KOPT-K1 (cell line): Measurements from ENCODE around the gene NOTCH3.

ENCODE experiments used
- H3K27ac ChIP-seq: fragments of 200-600 bp; sonication (generic); 2 replicates; pipeline ENCODE4 v1.5.1; 2016; ENCODE audit warnings: antibody characterized with exemption, mild to moderate bottlenecking, low read depth, low read length; ENCODE audit not compliant: poor library complexity, severe bottlenecking
- H3K36me3 ChIP-seq: fragments of 200-600 bp; sonication (generic); 2 replicates; pipeline ENCODE4 v1.5.1; 2017; ENCODE audit warnings: antibody characterized with exemption, mild to moderate bottlenecking, low read length, moderate library complexity; ENCODE audit not compliant: insufficient read depth
- H3K9me3 ChIP-seq: fragments of 200-600 bp; sonication (generic); 2 replicates; pipeline ENCODE4 v1.5.1; 2017; ENCODE audit warnings: antibody characterized with exemption, low read length, mild to moderate bottlenecking; ENCODE audit not compliant: insufficient read depth, poor library complexity, severe bottlenecking

NOTCH3 gene

DNA sequence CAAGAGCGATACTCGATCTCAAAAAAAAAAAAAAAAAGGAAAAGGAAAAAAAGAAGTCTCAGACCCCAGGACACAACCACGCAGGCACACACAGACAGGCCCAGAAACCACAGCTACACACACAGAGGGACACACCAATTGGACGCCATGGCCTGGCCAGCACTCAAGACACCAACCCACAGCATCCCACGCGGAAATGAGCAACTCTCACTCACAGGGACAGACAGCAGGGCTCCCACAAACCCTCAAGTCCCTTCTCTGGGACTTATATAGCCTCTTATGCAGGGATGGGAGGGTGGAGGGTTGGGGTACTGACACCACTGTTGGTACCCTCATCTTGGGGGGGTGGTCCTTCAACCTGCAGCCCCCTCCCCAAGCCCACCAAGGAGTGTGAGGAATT lies 5.9 kb downstream of the NOTCH3 start:
- Histone ChIP-seq H3K9me3 (no peaks in the 10 kb centered on the region), H3K36me3 (peaks cover 13% of the 10 kb centered on the region), H3K27ac (no peak overlapping the region)

- Histone ChIP-seq H3K9me3 (no peaks in the 10 kb centered on the region), H3K36me3 (peaks cover 22% of the 10 kb centered on the region)
Measured at GRCh38 chr19:15191982-15192381, 8.8 kb downstream of the NOTCH3 start.

GRCh38 chr19:15191514-15191913 lies 9.3 kb downstream of the NOTCH3 start:
- H3K36me3 ChIP-seq, result peaks cover 26% of the 10 kb centered on the region
- no peak overlapping the region for H3K27ac ChIP-seq
- no peaks in the 10 kb centered on the region for H3K9me3 ChIP-seq

More at GRCh38 chr19:15191982-15192381, 8.8 kb downstream of the NOTCH3 start:
- H3K27ac ChIP-seq, result no peak overlapping the region

DNA sequence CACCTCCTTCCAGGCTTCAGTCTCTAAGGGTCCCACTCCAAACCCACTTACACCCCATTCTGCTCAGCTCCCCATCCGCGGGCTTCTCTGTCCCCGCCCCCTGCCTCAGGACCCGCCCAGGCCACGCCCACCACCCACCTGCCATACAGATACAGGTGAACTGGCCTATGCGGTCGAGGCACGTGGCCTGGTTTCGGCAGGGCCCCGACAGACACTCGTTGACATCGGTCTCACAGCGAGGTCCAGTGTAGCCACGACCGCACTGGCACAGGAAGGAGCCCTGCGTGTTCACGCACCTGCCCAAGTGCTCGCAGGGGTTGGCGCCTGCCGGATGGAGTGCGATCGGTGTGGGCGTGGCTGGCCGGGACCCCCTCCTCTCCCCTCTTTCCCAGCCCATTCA lies 11.9 kb downstream of the NOTCH3 start:
- no peaks in the 10 kb centered on the region for H3K9me3 ChIP-seq
- H3K36me3 ChIP-seq, result peaks cover 27% of the 10 kb centered on the region
- no peak overlapping the region for H3K27ac ChIP-seq

GRCh38 chr19:15187026-15188007 lies 13.5 kb downstream of the NOTCH3 start:
- Histone ChIP-seq H3K36me3 (peaks cover 27% of the 10 kb centered on the region), H3K27ac (no peak overlapping the region), H3K9me3 (no peaks in the 10 kb centered on the region)

GRCh38 chr19:15185188-15185587 lies 15.6 kb downstream of the NOTCH3 start:
- H3K36me3 ChIP-seq, result peaks cover 19% of the 10 kb centered on the region

DNA sequence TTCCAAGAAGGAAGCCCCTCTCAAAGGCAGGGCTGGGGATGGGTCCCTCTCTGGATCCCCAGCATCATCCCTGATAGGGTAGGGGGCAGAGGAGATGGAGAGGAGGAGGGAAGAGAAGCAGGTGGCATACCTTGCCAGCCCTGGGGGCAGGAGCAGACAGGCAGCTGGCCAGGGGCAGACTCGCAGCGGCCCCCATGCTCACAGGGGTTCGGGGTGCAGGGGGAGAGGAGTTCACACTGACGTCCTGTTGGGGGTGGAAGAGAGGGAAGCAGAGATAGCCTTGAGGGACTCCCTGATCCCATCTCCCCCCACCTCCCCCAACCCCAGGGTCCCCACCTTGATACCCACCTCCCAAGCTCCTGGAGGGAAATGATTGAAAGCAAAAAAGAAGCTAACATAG lies 16.0 kb downstream of the NOTCH3 start:
- Histone ChIP-seq H3K9me3 (no peaks in the 10 kb centered on the region), H3K27ac (no peak overlapping the region), H3K36me3 (peaks cover 19% of the 10 kb centered on the region)

More at GRCh38 chr19:15185188-15185587, 15.6 kb downstream of the NOTCH3 start:
- H3K9me3 ChIP-seq, result no peaks in the 10 kb centered on the region
- no peak overlapping the region for H3K27ac ChIP-seq

DNA sequence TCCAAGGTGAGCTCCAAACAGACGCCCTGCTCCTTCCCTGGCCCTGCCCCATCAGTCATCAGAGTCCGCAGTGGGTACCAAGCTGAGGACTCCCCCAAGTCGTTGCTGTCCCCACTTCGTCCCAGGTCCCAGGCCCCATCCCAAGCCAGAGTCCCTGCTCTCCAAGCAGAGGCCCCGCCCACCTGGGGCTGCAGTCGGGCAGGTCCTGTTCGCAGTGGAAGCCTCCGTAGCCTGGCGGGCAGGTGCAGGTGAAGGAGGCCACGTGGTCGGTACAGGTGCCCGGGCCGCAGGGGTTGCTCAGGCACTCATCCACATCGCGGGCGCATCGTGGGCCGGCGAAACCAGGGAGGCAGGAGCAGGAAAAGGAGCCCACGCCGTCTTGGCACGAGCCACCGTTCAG lies 19.4 kb downstream of the NOTCH3 start:
- Histone ChIP-seq H3K27ac (no peak overlapping the region), H3K36me3 (peaks cover 8% of the 10 kb centered on the region), H3K9me3 (no peaks in the 10 kb centered on the region)

- Histone ChIP-seq H3K27ac (no peak overlapping the region), H3K9me3 (no peaks in the 10 kb centered on the region), H3K36me3 (peaks cover 8% of the 10 kb centered on the region)
Measured at GRCh38 chr19:15180451-15181390, 20.1 kb downstream of the NOTCH3 start.

DNA sequence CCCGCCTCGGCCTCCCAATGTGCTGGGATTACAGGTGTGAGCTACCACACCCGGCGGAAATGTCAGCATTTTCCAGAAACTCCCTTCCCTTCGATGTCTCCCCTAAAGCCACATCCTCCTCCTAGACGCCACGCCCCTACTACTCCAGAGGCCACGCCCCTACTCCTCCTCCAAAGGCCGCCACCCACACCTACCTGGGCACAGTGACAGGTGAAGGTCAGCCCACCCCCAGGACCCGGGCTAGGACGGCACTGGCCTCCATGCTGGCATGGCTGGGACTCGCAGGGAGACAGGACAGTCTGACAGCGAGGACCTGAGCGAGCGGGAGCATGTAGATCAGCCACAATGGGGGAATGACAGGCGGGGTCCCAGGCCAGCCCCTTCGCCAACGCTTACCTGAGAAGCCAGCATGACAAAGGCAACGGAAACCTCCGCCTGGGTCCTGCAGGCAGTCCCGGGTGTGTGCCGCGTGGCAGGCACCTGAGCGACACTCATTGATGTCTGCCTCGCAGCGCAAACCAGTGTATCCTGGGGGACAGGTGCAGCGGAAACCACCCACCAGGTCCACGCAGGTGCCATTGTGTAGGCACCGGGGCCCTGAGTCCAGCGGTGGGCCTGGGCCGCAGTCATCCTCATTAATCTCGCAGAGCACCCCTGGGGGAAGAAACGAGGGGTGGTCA lies 22.0 kb downstream of the NOTCH3 start:
- Histone ChIP-seq H3K9me3 (no peaks in the 10 kb centered on the region), H3K27ac (no peak overlapping the region), H3K36me3 (peaks cover 8% of the 10 kb centered on the region)

- Histone ChIP-seq H3K27ac (no peak overlapping the region), H3K36me3 (peaks cover 8% of the 10 kb centered on the region; the same call in 1 of the 2 replicates), H3K9me3 (no peaks in the 10 kb centered on the region)
Measured at GRCh38 chr19:15177269-15178116, 23.3 kb downstream of the NOTCH3 start.

DNA sequence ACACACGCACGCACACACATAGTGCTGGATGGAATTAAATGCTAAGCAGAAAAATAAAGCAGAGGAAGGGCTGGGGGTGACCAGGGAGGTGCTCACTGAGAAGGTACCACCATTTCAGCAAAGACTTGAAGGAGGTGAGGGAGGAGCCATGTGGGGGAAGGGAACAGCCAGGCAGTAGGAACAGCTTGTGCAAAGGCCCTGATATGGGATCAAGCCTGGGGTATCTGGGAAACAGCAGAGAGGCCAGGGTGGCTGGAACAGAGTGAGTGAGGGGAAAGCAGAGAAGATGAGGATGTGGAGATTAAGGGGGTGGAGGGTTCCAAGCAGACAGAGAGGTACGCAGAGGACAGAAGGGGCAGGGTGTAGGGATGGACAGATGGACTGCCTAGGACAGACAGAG lies 25.2 kb downstream of the NOTCH3 start:
- Histone ChIP-seq H3K36me3 (peaks cover 11% of the 10 kb centered on the region; the same call in 1 of the 2 replicates), H3K9me3 (no peaks in the 10 kb centered on the region), H3K27ac (no peak overlapping the region)

DNA sequence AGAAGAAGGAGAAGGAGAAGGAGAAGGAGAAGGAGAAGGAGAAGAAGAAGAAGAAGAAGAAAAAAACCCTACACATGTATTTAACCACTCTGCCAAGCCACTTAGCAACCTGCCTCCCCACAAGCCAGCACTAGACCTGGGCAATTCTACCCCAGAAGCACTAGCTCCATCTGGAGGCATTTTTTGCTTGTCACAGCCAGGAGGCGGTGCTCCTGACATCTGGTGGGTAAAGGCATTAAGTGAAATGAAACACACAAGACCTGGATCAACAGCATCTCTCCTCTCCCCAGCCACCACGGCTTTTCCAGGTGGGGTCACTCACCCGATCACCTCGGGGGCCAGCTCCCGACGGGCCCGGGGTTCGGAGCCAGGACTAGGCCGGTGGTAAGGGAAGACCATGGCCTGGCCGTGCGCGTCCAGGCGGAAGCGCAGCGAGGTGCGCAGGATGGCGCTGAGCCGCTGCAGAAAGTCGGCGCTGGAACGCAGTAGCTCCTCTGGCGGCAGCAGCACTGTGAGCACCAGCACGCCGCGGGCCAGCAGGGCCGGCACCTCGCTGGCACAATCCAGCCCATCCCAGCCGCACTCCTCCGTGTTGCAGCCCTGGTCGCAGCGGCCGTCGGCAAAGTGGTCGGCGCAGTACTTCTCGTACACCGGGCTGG lies 26.9 kb downstream of the NOTCH3 start:
- H3K36me3 ChIP-seq, result peaks cover 7% of the 10 kb centered on the region; the same call in 1 of the 2 replicates
- no peaks in the 10 kb centered on the region for H3K9me3 ChIP-seq
- H3K27ac ChIP-seq, result no peak overlapping the region
